ENCODE data around the gene TRPM2. TPM values are rescaled to one million over a fixed set of nuclear protein-coding genes. Genes with fewer than 3 reads are reported as not detected.

TRPM2 gene
- total and polyA plus RNA-seq, 5 donors = 0.61 to 1.7 (median 1.2) TPM

- Histone ChIP-seq H3K9me3 (ENCODE audit: control insufficient read depth, low read length) (no peaks in the 10 kb centered on the region), H3K4me1 (ENCODE audit: control insufficient read depth, insufficient read depth, low read length) (no peaks in the 10 kb centered on the region), H3K4me3 (ENCODE audit: low read length) (no peak overlapping the region), H3K27ac (ENCODE audit: low read length) (no peak overlapping the region), H3K27me3 (ENCODE audit: control insufficient read depth, insufficient read depth) (no peaks in the 10 kb centered on the region)
- no peak for DNase-seq
- 93% methylated on average over 35 of the region's 37 CpGs for WGBS
- no peak for ATAC-seq
- intact Hi-C loops (cut with DNase I) = no loop called here
These were observed 17.5 kb downstream of the TRPM2 start for GRCh38 chr21:44370786-44371410.

GRCh38 chr21:44371596-44371995 lies 18.2 kb downstream of the TRPM2 start:
- WGBS = 92% methylated on average over 6 of the region's 6 CpGs
- Histone ChIP-seq H3K9me3 (ENCODE audit: control insufficient read depth, low read length) (no peaks in the 10 kb centered on the region), H3K27ac (ENCODE audit: low read length) (no peak overlapping the region), H3K4me3 (ENCODE audit: low read length) (no peak overlapping the region), H3K4me1 (ENCODE audit: control insufficient read depth, insufficient read depth, low read length) (no peaks in the 10 kb centered on the region), H3K27me3 (ENCODE audit: control insufficient read depth, insufficient read depth) (no peaks in the 10 kb centered on the region)
- ATAC-seq (no peak), DNase-seq (no peak)
- intact Hi-C loops (cut with DNase I) = no loop called here

GRCh38 chr21:44372616-44373015 lies 19.2 kb downstream of the TRPM2 start:
- H3K27me3 ChIP-seq (ENCODE audit: control insufficient read depth, insufficient read depth) = no peaks in the 10 kb centered on the region
- H3K4me1 ChIP-seq (ENCODE audit: control insufficient read depth, insufficient read depth, low read length) = no peaks in the 10 kb centered on the region
- 75% methylated on average over 8 of the region's 8 CpGs for WGBS
- no peaks in the 10 kb centered on the region for H3K9me3 ChIP-seq (ENCODE audit: control insufficient read depth, low read length)
- ATAC-seq = no peak
- H3K27ac ChIP-seq (ENCODE audit: low read length) = no peak overlapping the region
- H3K4me3 ChIP-seq (ENCODE audit: low read length) = no peak overlapping the region
- intact Hi-C loops (cut with DNase I) = no loop called here
- no peak for DNase-seq

DNA sequence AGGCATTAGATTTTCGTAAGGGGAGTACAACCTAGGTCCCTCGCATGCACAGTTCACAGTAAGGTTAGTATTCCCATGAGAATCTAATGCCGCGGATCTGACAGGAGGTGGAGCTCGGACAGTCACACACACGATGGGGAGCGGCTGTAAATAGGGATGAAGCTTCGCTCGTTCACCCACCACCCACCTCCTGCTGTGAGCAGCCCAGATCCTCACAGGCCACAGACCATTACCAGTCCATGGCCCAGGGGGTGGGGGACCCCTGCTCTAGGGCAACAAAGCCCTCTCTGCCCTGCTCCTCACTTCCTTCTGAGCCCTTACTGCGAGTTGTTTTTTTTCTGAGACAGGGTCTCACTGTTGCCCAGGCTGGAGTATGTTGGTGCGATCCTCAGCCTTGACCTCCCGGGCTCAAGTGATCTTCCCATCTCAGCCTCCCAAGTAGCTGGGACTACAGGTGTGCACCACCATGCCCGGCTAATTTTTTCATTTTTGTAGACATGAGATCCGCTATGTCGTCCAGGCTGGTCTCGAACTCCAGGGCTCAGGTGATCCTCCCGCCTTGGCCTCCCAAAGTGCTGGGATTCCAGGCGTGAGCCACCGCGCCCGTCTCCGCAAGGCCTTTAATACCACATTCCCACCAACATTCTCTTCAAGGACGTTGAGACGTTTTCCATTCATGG lies 21.3 kb downstream of the TRPM2 start:
- WGBS = 87% methylated on average over 24 of the region's 24 CpGs
- no peak overlapping the region for H3K27ac ChIP-seq (ENCODE audit: low read length)

GRCh38 chr21:44375281-44375651 lies 21.8 kb downstream of the TRPM2 start:
- H3K27me3 ChIP-seq (ENCODE audit: control insufficient read depth, insufficient read depth) = no peaks in the 10 kb centered on the region
- no peak overlapping the region for H3K4me3 ChIP-seq (ENCODE audit: low read length)
- ATAC-seq (no peak), DNase-seq (no peak)
- H3K9me3 ChIP-seq (ENCODE audit: control insufficient read depth, low read length) = no peaks in the 10 kb centered on the region
- no peak overlapping the region for H3K27ac ChIP-seq (ENCODE audit: low read length)
- H3K4me1 ChIP-seq (ENCODE audit: control insufficient read depth, insufficient read depth, low read length) = no peaks in the 10 kb centered on the region
- WGBS = 77% methylated on average over 10 of the region's 10 CpGs
- intact Hi-C loops (cut with DNase I) = no loop called here

More for the DNA sequence above, 21.3 kb downstream of the TRPM2 start:
- no peak for ATAC-seq
- Histone ChIP-seq H3K27me3 (ENCODE audit: control insufficient read depth, insufficient read depth) (no peaks in the 10 kb centered on the region), H3K4me1 (ENCODE audit: control insufficient read depth, insufficient read depth, low read length) (no peaks in the 10 kb centered on the region), H3K9me3 (ENCODE audit: control insufficient read depth, low read length) (no peaks in the 10 kb centered on the region), H3K4me3 (ENCODE audit: low read length) (no peak overlapping the region)
- DNase-seq = no peak
- intact Hi-C loops (cut with DNase I) = no loop called here

DNA sequence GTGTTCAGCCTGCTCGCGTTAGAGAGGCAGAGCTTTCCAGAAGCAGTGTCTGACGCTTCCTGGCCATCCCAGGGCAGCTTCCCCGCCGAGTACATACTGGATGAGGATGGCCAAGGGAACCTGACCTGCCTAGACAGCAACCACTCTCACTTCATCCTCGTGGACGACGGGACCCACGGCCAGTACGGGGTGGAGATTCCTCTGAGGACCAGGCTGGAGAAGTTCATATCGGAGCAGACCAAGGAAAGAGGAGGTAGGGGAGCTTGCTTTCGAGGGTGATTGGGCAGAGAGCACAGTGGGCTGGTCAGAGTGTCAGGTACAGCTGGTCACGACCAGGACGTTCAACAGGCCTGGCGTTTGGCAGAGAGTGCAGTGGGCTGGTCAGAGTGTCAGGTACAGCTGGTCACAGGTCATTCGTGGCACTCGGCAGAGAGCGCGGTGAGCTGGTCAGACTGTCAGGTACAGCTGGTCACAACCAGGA lies 22.4 kb downstream of the TRPM2 start:
- DNase-seq (no peak), ATAC-seq (no peak)

GRCh38 chr21:44376606-44377005 lies 23.2 kb downstream of the TRPM2 start:
- intact Hi-C loops (cut with DNase I) = no loop called here
- DNase-seq = no peak
- no peaks in the 10 kb centered on the region for H3K27me3 ChIP-seq (ENCODE audit: control insufficient read depth, insufficient read depth)
- no peak overlapping the region for H3K27ac ChIP-seq (ENCODE audit: low read length)
- no peaks in the 10 kb centered on the region for H3K9me3 ChIP-seq (ENCODE audit: control insufficient read depth, low read length)
- H3K4me3 ChIP-seq (ENCODE audit: low read length) = no peak overlapping the region
- WGBS = 85% methylated on average over 9 of the region's 9 CpGs
- ATAC-seq = no peak
- H3K4me1 ChIP-seq (ENCODE audit: control insufficient read depth, insufficient read depth, low read length) = no peaks in the 10 kb centered on the region

More for the DNA sequence above, 22.4 kb downstream of the TRPM2 start:
- no peak overlapping the region for H3K4me3 ChIP-seq (ENCODE audit: low read length)
- WGBS = 86% methylated on average over 19 of the region's 19 CpGs
- intact Hi-C loops (cut with DNase I) = no loop called here
- no peak overlapping the region for H3K27ac ChIP-seq (ENCODE audit: low read length)
- H3K9me3 ChIP-seq (ENCODE audit: control insufficient read depth, low read length) = no peaks in the 10 kb centered on the region
- no peaks in the 10 kb centered on the region for H3K4me1 ChIP-seq (ENCODE audit: control insufficient read depth, insufficient read depth, low read length)
- no peaks in the 10 kb centered on the region for H3K27me3 ChIP-seq (ENCODE audit: control insufficient read depth, insufficient read depth)

DNA sequence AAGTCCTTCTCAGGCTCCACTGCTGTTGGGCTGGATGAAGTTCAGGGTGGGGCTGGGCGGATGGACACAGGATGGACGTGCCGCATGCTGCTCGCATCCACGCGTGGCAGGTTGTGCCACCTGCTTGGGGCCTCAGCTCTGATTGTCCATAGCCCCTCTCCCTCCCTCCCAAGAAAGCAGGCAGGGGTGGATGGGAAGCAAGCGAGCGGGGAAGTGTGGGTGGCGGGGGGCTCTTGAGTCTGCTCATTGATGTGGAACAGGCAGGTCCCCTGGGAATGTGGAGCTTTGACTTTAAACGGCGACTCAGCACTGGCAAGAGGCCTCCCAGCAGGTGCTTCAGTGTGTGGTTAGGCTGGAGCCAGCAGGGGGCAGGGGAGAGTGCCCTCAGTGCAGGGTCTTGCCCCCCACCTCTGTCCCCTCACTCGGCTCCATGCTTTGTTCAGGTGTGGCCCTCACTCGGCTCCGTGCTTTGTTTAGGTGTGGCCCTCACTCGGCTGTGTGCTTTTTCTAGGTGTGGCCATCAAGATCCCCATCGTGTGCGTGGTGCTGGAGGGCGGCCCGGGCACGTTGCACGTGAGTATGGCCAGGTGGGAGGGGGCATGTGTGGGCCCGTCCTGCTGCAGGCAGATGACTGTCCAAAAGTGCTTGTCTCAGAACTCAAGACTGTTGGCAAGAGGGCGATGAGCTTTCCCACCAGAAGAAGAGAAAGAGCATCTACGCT lies 23.9 kb downstream of the TRPM2 start:
- Histone ChIP-seq H3K9me3 (ENCODE audit: control insufficient read depth, low read length) (no peaks in the 10 kb centered on the region), H3K4me1 (ENCODE audit: control insufficient read depth, insufficient read depth, low read length) (no peaks in the 10 kb centered on the region), H3K4me3 (ENCODE audit: low read length) (no peak overlapping the region), H3K27me3 (ENCODE audit: control insufficient read depth, insufficient read depth) (no peaks in the 10 kb centered on the region), H3K27ac (ENCODE audit: low read length) (no peak overlapping the region)
- intact Hi-C loops (cut with DNase I) = no loop called here
- ATAC-seq (no peak), DNase-seq (no peak)
- 67% methylated on average over 24 of the region's 24 CpGs for WGBS

GRCh38 chr21:44377922-44378645 lies 24.7 kb downstream of the TRPM2 start:
- Histone ChIP-seq H3K4me1 (ENCODE audit: control insufficient read depth, insufficient read depth, low read length) (no peaks in the 10 kb centered on the region), H3K9me3 (ENCODE audit: control insufficient read depth, low read length) (no peaks in the 10 kb centered on the region), H3K4me3 (ENCODE audit: low read length) (no peak overlapping the region), H3K27ac (ENCODE audit: low read length) (no peak overlapping the region), H3K27me3 (ENCODE audit: control insufficient read depth, insufficient read depth) (no peaks in the 10 kb centered on the region)
- DNase-seq = no peak
- intact Hi-C loops (cut with DNase I) = no loop called here
- 73% methylated on average over 22 of the region's 22 CpGs for whole genome bisulfite sequencing
- ATAC-seq = no peak

GRCh38 chr21:44378646-44379514 lies 25.5 kb downstream of the TRPM2 start:
- WGBS = 90% methylated on average over 34 of the region's 34 CpGs
- Histone ChIP-seq H3K27ac (ENCODE audit: low read length) (no peak overlapping the region), H3K9me3 (ENCODE audit: control insufficient read depth, low read length) (no peaks in the 10 kb centered on the region), H3K4me1 (ENCODE audit: control insufficient read depth, insufficient read depth, low read length) (no peaks in the 10 kb centered on the region), H3K27me3 (ENCODE audit: control insufficient read depth, insufficient read depth) (no peaks in the 10 kb centered on the region), H3K4me3 (ENCODE audit: low read length) (no peak overlapping the region)
- no peak for DNase-seq
- intact Hi-C loops (cut with DNase I) = no loop called here
- no peak for ATAC-seq

Measured in right cardiac atrium (tissue), 5 donors.